ENCODE data around the gene CD84.
A peak's percentile ranks its signal among the peaks of the same experiment; 100 is the strongest.
"Not testable (repeated sequence)": the region's sequence is repeated elsewhere in the genome, so short reads cannot be mapped to it uniquely, and the experiment has no call there.

Gene CD84

DNA sequence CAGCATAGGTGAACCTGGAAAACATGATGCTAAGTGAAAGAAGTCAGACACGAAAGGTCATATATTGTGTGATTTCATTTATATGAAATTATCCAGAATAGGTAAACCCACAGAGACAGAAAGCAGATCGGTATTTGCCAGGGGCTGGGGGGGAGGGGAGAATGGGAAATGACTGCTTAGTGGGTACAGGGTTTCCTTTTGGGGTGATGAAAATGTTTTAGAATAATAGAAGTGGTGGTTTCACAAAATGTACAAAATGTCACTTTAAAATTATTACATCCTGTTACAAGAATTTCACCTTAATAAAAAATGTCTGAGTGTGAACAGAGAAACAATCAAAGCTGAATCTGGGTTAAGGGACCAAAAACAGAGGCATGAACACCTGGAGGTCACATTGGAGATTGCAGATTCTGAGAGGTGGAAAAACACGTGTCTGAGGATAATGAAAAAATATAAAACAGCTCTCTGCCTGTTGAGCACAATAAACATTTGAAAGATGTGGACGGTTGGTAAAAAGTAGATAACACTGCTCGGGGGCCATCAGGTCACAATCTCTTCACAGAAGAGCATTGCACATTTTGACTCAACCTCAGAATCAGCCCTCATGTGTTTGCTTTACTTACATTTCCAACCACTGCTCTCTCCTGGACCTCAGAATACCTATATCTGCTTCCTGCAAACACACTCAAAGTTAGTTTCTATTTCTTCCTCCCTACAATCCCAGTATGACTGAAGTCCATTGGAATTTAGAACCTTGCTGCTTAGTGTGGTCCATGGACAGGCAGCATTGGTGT lies 59.5 kb downstream of the CD84 start:
- no peak overlapping the region for H3K9ac ChIP-seq (ENCODE audit: low read depth, low read length)
- H3K36me3 ChIP-seq (ENCODE audit: insufficient read depth, low read depth, low read length): no peaks in the 10 kb centered on the region
- peaks cover 21% of the 10 kb centered on the region for H3K4me1 ChIP-seq (ENCODE audit: insufficient read depth, low read length)
- H3K27ac ChIP-seq (ENCODE audit: low read length): no peak overlapping the region
- H3K4me3 ChIP-seq (ENCODE audit: low read length): peak overlapping the region; percentile 12; the same call in 1 of the 2 replicates
- no peaks in the 10 kb centered on the region for H3K9me3 ChIP-seq (ENCODE audit: insufficient read depth, low read depth, low read length)
- H3K27me3 ChIP-seq (ENCODE audit: insufficient read depth, low read length): no peaks in the 10 kb centered on the region

GRCh38 chr1:160517519-160517918 lies 61.8 kb downstream of the CD84 start:
- not testable (repeated sequence) for H3K9ac ChIP-seq (ENCODE audit: low read depth, low read length); H3K4me3 ChIP-seq (ENCODE audit: low read length); H3K27ac ChIP-seq (ENCODE audit: low read length); H3K27me3 ChIP-seq (ENCODE audit: insufficient read depth, low read length); H3K9me3 ChIP-seq (ENCODE audit: insufficient read depth, low read depth, low read length); H3K36me3 ChIP-seq (ENCODE audit: insufficient read depth, low read depth, low read length)
- peaks cover 21% of the 10 kb centered on the region for H3K4me1 ChIP-seq (ENCODE audit: insufficient read depth, low read length)

DNA sequence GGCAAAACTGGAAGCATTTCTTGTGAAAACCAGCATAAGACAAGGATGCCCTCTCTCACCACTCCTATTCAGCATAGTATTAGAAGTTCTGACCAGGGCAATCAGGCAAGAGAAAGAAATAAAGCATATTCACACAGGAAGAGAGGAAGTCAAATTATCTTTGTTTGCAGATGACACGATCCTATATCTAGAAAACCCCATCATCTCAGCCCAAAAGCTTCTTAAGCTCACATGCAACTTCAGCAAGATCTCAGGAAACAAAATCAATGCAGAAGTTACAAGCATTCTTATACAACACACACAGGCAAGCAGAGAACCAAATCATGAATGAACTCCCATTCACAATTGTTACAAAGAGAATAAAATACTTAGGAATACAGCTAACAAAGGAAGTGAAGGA lies 63.4 kb downstream of the CD84 start:
- H3K36me3 ChIP-seq (ENCODE audit: insufficient read depth, low read depth, low read length); H3K9me3 ChIP-seq (ENCODE audit: insufficient read depth, low read depth, low read length); H3K4me3 ChIP-seq (ENCODE audit: low read length); H3K27ac ChIP-seq (ENCODE audit: low read length); H3K9ac ChIP-seq (ENCODE audit: low read depth, low read length); H3K27me3 ChIP-seq (ENCODE audit: insufficient read depth, low read length): not testable (repeated sequence)
- peaks cover 19% of the 10 kb centered on the region for H3K4me1 ChIP-seq (ENCODE audit: insufficient read depth, low read length)

DNA sequence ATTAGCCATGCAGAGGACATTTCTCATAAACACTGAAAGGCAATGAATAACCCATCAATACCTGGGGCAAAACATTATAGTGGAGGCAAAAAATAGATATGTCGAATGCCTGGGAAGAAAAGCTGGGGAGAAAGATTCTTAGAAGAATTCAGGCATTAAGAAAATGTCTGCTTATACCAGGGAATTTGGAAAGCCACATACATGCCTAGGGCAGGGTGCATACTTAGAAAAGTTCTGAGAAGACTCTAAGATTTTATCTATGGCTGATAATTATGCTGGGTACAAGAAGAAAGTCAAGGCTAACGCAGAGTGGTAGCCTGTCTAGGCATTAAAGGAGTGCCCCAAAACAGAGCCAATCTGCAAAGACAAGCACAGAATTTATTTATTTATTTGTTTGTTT lies 74.6 kb downstream of the CD84 start:
- H3K36me3 ChIP-seq (ENCODE audit: insufficient read depth, low read depth, low read length): no peaks in the 10 kb centered on the region
- H3K9ac ChIP-seq (ENCODE audit: low read depth, low read length): no peak overlapping the region
- H3K4me3 ChIP-seq (ENCODE audit: low read length): no peak overlapping the region
- H3K4me1 ChIP-seq (ENCODE audit: insufficient read depth, low read length): no peaks in the 10 kb centered on the region
- H3K27ac ChIP-seq (ENCODE audit: low read length): no peak overlapping the region
- no peaks in the 10 kb centered on the region for H3K27me3 ChIP-seq (ENCODE audit: insufficient read depth, low read length)
- no peaks in the 10 kb centered on the region for H3K9me3 ChIP-seq (ENCODE audit: insufficient read depth, low read depth, low read length)

- no peak overlapping the region for H3K9ac ChIP-seq (ENCODE audit: low read depth, low read length)
- H3K27me3 ChIP-seq (ENCODE audit: insufficient read depth, low read length): no peaks in the 10 kb centered on the region
- no peaks in the 10 kb centered on the region for H3K9me3 ChIP-seq (ENCODE audit: insufficient read depth, low read depth, low read length)
- H3K4me3 ChIP-seq (ENCODE audit: low read length): no peak overlapping the region
- H3K27ac ChIP-seq (ENCODE audit: low read length): no peak overlapping the region
- no peaks in the 10 kb centered on the region for H3K36me3 ChIP-seq (ENCODE audit: insufficient read depth, low read depth, low read length)
- no peaks in the 10 kb centered on the region for H3K4me1 ChIP-seq (ENCODE audit: insufficient read depth, low read length)
These were observed 76.2 kb downstream of the CD84 start for GRCh38 chr1:160503087-160503486.

DNA sequence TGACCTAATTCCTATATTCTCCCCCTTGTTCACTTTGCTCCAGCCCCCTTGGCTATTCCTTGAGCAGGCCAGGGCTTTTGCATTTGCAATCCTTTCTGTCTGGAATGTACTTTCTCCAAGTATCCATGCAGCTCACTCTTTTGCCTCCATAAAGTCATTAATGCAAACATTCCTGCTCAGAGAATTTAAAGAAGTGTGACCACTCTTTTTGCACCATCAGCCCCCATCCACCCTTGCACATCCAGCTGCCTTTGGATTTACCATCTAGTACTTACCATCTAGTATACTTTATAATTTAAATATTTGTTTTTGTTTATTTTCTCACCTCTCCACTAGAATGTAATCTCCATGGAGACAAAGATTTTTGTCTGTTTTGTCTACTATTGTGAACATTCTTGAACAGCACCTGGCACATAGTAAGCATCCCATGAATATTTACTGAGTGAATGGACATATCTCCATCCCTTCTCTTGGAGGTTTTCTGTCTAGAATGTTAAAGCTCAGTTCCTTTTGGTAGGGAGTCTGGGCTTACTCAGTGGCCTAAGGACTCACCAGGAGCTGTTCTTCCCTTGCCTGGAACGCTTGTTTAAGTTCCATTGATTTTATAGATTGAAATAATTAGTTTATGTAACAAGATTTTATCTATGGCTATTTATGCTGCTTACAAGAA lies 78.8 kb downstream of the CD84 start:
- Histone ChIP-seq H3K9me3 (ENCODE audit: insufficient read depth, low read depth, low read length) (no peaks in the 10 kb centered on the region), H3K36me3 (ENCODE audit: insufficient read depth, low read depth, low read length) (no peaks in the 10 kb centered on the region), H3K9ac (ENCODE audit: low read depth, low read length) (no peak overlapping the region), H3K4me3 (ENCODE audit: low read length) (no peak overlapping the region), H3K27me3 (ENCODE audit: insufficient read depth, low read length) (no peaks in the 10 kb centered on the region), H3K4me1 (ENCODE audit: insufficient read depth, low read length) (no peaks in the 10 kb centered on the region), H3K27ac (ENCODE audit: low read length) (no peak overlapping the region)

GRCh38 chr1:160499631-160500030 lies 79.7 kb downstream of the CD84 start:
- H3K27ac ChIP-seq (ENCODE audit: low read length): no peak overlapping the region
- H3K36me3 ChIP-seq (ENCODE audit: insufficient read depth, low read depth, low read length): no peaks in the 10 kb centered on the region
- no peaks in the 10 kb centered on the region for H3K9me3 ChIP-seq (ENCODE audit: insufficient read depth, low read depth, low read length)
- no peaks in the 10 kb centered on the region for H3K27me3 ChIP-seq (ENCODE audit: insufficient read depth, low read length)
- no peaks in the 10 kb centered on the region for H3K4me1 ChIP-seq (ENCODE audit: insufficient read depth, low read length)
- no peak overlapping the region for H3K4me3 ChIP-seq (ENCODE audit: low read length)
- no peak overlapping the region for H3K9ac ChIP-seq (ENCODE audit: low read depth, low read length)

- H3K27me3 ChIP-seq (ENCODE audit: insufficient read depth, low read length); H3K36me3 ChIP-seq (ENCODE audit: insufficient read depth, low read depth, low read length); H3K4me3 ChIP-seq (ENCODE audit: low read length); H3K27ac ChIP-seq (ENCODE audit: low read length); H3K4me1 ChIP-seq (ENCODE audit: insufficient read depth, low read length); H3K9ac ChIP-seq (ENCODE audit: low read depth, low read length); H3K9me3 ChIP-seq (ENCODE audit: insufficient read depth, low read depth, low read length): not testable (repeated sequence)
These were observed 80.8 kb downstream of the CD84 start for GRCh38 chr1:160498301-160499065.

DNA sequence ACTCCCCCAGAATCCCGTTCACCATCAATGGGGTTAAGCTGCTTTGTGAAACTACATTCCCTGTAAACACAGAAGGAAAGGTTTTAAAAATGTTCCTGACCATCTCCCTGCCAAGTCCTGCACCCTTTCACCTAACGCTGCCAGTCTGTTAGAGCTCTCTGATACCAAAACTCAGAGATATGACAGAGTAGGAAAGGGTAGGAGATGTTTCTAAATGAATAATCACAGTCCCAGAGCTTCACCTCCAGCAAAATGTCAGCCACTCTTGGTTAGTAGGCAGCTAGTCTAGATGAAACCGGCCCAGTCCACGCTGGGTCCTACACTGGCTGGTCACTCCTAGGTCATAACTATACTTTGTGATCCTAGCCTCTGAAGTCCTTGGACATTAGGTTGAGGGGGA lies 83.0 kb downstream of the CD84 start:
- no peak overlapping the region for H3K4me3 ChIP-seq (ENCODE audit: low read length)

DNA sequence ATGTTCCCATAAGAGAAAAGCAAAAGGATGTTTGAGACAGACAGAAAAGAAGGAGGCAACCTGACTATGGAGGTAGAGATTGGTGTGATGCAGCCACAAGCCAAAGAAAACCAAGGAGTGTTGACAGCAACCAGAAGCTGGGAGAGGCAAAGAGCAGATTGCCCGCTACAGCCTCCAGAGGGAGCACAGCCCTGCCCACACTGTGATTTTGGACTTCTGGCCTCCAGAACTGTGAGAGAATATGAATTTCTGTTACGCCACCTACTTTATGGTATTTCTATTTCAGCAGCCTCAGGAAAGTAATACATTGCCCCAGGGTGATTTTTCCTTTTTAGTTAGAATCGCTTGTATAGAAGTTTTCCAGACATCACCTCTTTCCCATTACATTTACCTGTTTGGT lies 84.7 kb downstream of the CD84 start:
- no peak overlapping the region for H3K4me3 ChIP-seq (ENCODE audit: low read length)
- no peaks in the 10 kb centered on the region for H3K9me3 ChIP-seq (ENCODE audit: insufficient read depth, low read depth, low read length)
- H3K27me3 ChIP-seq (ENCODE audit: insufficient read depth, low read length): no peaks in the 10 kb centered on the region
- H3K36me3 ChIP-seq (ENCODE audit: insufficient read depth, low read depth, low read length): no peaks in the 10 kb centered on the region
- no peak overlapping the region for H3K27ac ChIP-seq (ENCODE audit: low read length)
- no peak overlapping the region for H3K9ac ChIP-seq (ENCODE audit: low read depth, low read length)
- no peaks in the 10 kb centered on the region; the same call in 1 of the 2 replicates for H3K4me1 ChIP-seq (ENCODE audit: insufficient read depth, low read length)

More for the DNA sequence above, 83.0 kb downstream of the CD84 start:
- Histone ChIP-seq H3K36me3 (ENCODE audit: insufficient read depth, low read depth, low read length) (no peaks in the 10 kb centered on the region), H3K9ac (ENCODE audit: low read depth, low read length) (no peak overlapping the region), H3K9me3 (ENCODE audit: insufficient read depth, low read depth, low read length) (no peaks in the 10 kb centered on the region), H3K27me3 (ENCODE audit: insufficient read depth, low read length) (no peaks in the 10 kb centered on the region), H3K4me1 (ENCODE audit: insufficient read depth, low read length) (no peaks in the 10 kb centered on the region), H3K27ac (ENCODE audit: low read length) (no peak overlapping the region)

DNA sequence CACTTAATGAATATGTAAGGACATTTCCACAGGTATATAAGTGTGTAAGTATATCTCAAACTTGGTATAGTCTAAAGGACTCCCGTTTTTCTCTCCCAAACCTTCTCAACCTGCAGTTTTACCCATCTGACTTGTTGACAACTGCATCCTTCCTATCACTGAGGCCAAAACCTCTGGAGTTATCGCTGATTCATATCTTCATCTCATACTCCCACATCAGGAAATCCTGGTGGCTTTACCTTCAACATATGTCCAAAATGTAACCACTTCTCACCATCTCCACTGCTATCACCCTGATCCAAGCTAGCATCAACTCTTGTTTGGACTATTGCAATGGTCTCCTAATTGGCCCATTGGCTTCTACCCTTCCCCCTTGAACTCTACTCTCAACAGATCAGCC lies 86.7 kb downstream of the CD84 start:
- no peaks in the 10 kb centered on the region; the same call in 1 of the 2 replicates for H3K4me1 ChIP-seq (ENCODE audit: insufficient read depth, low read length)

DNA sequence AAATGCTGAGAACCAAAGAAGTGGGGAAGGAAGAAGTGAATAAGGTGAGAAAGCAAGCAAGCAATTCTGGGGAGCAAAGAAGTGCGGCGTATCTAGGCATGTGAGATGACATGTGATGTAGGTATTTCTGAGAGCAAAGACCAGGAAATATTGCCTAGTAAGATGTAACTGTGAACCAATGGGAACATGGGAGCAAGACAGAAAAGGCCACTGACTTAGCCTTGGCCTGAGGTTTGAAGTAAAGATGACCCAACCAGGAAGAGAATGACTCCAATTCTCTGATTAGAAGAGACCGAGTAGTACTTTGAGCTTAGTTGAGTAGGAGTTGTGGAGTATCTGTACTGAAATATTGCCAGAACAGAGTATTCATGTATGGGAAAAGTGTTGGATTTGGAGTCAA lies 87.3 kb downstream of the CD84 start:
- Histone ChIP-seq H3K9me3 (ENCODE audit: insufficient read depth, low read depth, low read length) (no peaks in the 10 kb centered on the region), H3K4me1 (ENCODE audit: insufficient read depth, low read length) (peaks cover 3% of the 10 kb centered on the region), H3K36me3 (ENCODE audit: insufficient read depth, low read depth, low read length) (no peaks in the 10 kb centered on the region), H3K27ac (ENCODE audit: low read length) (no peak overlapping the region), H3K4me3 (ENCODE audit: low read length) (no peak overlapping the region), H3K27me3 (ENCODE audit: insufficient read depth, low read length) (no peaks in the 10 kb centered on the region), H3K9ac (ENCODE audit: low read depth, low read length) (no peak overlapping the region)

More for the DNA sequence above, 86.7 kb downstream of the CD84 start:
- Histone ChIP-seq H3K36me3 (ENCODE audit: insufficient read depth, low read depth, low read length) (no peaks in the 10 kb centered on the region), H3K27ac (ENCODE audit: low read length) (no peak overlapping the region), H3K4me3 (ENCODE audit: low read length) (no peak overlapping the region), H3K9me3 (ENCODE audit: insufficient read depth, low read depth, low read length) (no peaks in the 10 kb centered on the region), H3K9ac (ENCODE audit: low read depth, low read length) (no peak overlapping the region), H3K27me3 (ENCODE audit: insufficient read depth, low read length) (no peaks in the 10 kb centered on the region)

All from iPS-20b (cell line).